ENCODE data around the gene CSTF2.

- TF ChIP-seq TFAM (CRISPR knock-in tag; conservative IDR thresholded peaks at IDR 0.05) (no peak), HNRNPK (IDR thresholded peaks at IDR 0.05; ENCODE audit: low read depth, low read length, poor library complexity, severe bottlenecking) (no peak), ZKSCAN1 (IDR thresholded peaks at IDR 0.05; ENCODE audit: low read depth, low read length) (no peak)
Measured at GRCh38 chrX:100868273-100868672, 48.1 kb downstream of the CSTF2 start.
